HEK293 (cell line): Measurements from ENCODE around the gene NAPB.

Experiments used
- BCL11B ChIP-seq: fragments of 450-650 bp; formaldehyde crosslinking; IDR thresholded peaks from 2 replicates; pipeline ENCODE4 v1.5.1; 2016; ENCODE audit warnings: low read depth, missing biosample characterization, missing genetic modification characterization
- ZNF529 ChIP-seq: fragments of 450-650 bp; formaldehyde crosslinking; IDR thresholded peaks from 2 replicates; pipeline ENCODE4 v1.5.1; 2017; ENCODE audit warnings: missing genetic modification characterization, missing biosample characterization; ENCODE audit not compliant: insufficient replicate concordance
- ZNF785 ChIP-seq: fragments of 450-650 bp; formaldehyde crosslinking; IDR thresholded peaks from 2 replicates; pipeline ENCODE4 v1.5.1; 2016; ENCODE audit warnings: missing biosample characterization, missing genetic modification characterization
- ZSCAN30 ChIP-seq: fragments of 450-650 bp; IDR thresholded peaks from 2 replicates; pipeline ENCODE4 v1.5.1; 2018; ENCODE audit warnings: missing biosample characterization, mild to moderate bottlenecking, missing genetic modification characterization, moderate library complexity
- TF ChIP-seq, protein P1 (sequence below): fragments of 450-650 bp; formaldehyde crosslinking; IDR thresholded peaks from 2 replicates; pipeline ENCODE4 v1.5.1; 2016; ENCODE audit warnings: missing biosample characterization, missing genetic modification characterization
- TF ChIP-seq, protein P2 (sequence below): fragments of 450-650 bp; formaldehyde crosslinking; IDR thresholded peaks from 2 replicates; pipeline ENCODE4 v1.5.1; 2016; ENCODE audit warnings: missing biosample characterization, missing genetic modification characterization
- TF ChIP-seq, protein P3 (sequence below): fragments of 450-650 bp; formaldehyde crosslinking; conservative IDR thresholded peaks from 2 replicates; pipeline ENCODE4 v1.5.1; 2016; ENCODE audit warnings: low read depth, missing biosample characterization, missing genetic modification characterization
- TF ChIP-seq, protein P4 (sequence below): fragments of 450-650 bp; formaldehyde crosslinking; IDR thresholded peaks from 2 replicates; pipeline ENCODE4 v1.5.1; 2016; ENCODE audit warnings: missing biosample characterization, missing genetic modification characterization
- TF ChIP-seq, protein P5 (sequence below): fragments of 450-650 bp; formaldehyde crosslinking; IDR thresholded peaks from 2 replicates; pipeline ENCODE4 v1.5.1; 2016; ENCODE audit warnings: missing biosample characterization, missing genetic modification characterization

NAPB gene

DNA sequence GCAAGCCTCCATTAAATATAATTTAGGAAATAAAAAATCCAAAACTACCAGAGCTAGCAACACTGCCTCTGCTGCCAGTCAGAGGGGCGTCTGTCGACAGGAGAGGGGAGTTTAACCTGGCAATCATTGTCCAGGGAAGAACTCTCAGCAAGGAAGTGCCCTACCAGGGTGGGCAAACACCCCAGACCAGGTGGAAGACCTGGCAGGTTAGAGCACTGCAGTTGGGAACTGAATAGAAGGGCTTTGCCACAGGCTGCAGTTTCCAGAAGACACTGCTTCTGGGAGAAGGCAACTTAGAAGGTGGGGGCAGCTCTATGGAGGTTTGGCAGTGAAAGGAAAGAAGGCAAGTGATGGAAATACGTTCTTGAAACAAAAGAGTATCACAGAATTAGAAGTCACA is 11.5 kb downstream of the NAPB start (continued):
- TF ChIP-seq, protein P1, sequence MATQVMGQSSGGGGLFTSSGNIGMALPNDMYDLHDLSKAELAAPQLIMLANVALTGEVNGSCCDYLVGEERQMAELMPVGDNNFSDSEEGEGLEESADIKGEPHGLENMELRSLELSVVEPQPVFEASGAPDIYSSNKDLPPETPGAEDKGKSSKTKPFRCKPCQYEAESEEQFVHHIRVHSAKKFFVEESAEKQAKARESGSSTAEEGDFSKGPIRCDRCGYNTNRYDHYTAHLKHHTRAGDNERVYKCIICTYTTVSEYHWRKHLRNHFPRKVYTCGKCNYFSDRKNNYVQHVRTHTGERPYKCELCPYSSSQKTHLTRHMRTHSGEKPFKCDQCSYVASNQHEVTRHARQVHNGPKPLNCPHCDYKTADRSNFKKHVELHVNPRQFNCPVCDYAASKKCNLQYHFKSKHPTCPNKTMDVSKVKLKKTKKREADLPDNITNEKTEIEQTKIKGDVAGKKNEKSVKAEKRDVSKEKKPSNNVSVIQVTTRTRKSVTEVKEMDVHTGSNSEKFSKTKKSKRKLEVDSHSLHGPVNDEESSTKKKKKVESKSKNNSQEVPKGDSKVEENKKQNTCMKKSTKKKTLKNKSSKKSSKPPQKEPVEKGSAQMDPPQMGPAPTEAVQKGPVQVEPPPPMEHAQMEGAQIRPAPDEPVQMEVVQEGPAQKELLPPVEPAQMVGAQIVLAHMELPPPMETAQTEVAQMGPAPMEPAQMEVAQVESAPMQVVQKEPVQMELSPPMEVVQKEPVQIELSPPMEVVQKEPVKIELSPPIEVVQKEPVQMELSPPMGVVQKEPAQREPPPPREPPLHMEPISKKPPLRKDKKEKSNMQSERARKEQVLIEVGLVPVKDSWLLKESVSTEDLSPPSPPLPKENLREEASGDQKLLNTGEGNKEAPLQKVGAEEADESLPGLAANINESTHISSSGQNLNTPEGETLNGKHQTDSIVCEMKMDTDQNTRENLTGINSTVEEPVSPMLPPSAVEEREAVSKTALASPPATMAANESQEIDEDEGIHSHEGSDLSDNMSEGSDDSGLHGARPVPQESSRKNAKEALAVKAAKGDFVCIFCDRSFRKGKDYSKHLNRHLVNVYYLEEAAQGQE = no peak
- TF ChIP-seq, protein P2, sequence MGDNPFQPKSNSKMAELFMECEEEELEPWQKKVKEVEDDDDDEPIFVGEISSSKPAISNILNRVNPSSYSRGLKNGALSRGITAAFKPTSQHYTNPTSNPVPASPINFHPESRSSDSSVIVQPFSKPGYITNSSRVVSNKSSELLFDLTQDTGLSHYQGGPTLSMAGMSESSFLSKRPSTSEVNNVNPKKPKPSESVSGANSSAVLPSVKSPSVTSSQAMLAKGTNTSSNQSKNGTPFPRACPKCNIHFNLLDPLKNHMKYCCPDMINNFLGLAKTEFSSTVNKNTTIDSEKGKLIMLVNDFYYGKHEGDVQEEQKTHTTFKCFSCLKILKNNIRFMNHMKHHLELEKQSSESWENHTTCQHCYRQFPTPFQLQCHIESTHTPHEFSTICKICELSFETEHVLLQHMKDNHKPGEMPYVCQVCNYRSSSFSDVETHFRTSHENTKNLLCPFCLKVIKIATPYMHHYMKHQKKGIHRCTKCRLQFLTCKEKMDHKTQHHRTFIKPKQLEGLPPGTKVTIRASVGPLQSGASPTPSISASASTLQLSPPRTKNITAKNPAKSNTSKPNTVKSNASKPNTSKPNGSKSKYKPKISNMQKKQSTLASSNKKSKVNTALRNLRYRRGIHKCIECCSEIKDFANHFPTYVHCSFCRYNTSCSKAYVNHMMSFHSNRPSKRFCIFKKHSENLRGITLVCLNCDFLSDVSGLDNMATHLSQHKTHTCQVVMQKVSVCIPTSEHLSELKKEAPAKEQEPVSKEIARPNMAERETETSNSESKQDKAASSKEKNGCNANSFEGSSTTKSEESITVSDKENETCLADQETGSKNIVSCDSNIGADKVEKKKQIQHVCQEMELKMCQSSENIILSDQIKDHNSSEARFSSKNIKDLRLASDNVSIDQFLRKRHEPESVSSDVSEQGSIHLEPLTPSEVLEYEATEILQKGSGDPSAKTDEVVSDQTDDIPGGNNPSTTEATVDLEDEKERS = no peak
- no peak for TF ChIP-seq ZNF529 (tag by site-specific recombination)
- TF ChIP-seq ZNF785 (tag by site-specific recombination) = no peak
- TF ChIP-seq, protein P3, sequence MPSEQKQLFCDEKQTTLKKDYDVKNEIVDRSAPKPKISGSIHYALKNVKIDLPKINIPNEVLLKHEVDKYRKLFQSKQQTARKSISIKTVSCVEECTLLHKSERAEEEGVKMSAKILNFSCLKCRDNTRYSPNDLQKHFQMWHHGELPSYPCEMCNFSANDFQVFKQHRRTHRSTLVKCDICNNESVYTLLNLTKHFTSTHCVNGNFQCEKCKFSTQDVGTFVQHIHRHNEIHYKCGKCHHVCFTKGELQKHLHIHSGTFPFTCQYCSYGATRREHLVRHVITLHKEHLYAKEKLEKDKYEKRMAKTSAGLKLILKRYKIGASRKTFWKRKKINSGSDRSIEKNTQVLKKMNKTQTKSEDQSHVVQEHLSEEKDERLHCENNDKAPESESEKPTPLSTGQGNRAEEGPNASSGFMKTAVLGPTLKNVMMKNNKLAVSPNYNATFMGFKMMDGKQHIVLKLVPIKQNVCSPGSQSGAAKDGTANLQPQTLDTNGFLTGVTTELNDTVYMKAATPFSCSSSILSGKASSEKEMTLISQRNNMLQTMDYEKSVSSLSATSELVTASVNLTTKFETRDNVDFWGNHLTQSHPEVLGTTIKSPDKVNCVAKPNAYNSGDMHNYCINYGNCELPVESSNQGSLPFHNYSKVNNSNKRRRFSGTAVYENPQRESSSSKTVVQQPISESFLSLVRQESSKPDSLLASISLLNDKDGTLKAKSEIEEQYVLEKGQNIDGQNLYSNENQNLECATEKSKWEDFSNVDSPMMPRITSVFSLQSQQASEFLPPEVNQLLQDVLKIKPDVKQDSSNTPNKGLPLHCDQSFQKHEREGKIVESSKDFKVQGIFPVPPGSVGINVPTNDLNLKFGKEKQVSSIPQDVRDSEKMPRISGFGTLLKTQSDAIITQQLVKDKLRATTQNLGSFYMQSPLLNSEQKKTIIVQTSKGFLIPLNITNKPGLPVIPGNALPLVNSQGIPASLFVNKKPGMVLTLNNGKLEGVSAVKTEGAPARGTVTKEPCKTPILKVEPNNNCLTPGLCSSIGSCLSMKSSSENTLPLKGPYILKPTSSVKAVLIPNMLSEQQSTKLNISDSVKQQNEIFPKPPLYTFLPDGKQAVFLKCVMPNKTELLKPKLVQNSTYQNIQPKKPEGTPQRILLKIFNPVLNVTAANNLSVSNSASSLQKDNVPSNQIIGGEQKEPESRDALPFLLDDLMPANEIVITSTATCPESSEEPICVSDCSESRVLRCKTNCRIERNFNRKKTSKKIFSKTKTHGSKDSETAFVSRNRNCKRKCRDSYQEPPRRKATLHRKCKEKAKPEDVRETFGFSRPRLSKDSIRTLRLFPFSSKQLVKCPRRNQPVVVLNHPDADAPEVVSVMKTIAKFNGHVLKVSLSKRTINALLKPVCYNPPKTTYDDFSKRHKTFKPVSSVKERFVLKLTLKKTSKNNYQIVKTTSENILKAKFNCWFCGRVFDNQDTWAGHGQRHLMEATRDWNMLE (tag by site-specific recombination) = no peak
- TF ChIP-seq, protein P4, sequence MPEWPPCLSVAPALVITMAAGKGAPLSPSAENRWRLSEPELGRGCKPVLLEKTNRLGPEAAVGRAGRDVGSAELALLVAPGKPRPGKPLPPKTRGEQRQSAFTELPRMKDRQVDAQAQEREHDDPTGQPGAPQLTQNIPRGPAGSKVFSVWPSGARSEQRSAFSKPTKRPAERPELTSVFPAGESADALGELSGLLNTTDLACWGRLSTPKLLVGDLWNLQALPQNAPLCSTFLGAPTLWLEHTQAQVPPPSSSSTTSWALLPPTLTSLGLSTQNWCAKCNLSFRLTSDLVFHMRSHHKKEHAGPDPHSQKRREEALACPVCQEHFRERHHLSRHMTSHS (tag by site-specific recombination) = no peak
- TF ChIP-seq ZSCAN30 (tag by site-specific recombination) = no peak
- no peak for TF ChIP-seq BCL11B (tag by site-specific recombination)
- TF ChIP-seq, protein P5, sequence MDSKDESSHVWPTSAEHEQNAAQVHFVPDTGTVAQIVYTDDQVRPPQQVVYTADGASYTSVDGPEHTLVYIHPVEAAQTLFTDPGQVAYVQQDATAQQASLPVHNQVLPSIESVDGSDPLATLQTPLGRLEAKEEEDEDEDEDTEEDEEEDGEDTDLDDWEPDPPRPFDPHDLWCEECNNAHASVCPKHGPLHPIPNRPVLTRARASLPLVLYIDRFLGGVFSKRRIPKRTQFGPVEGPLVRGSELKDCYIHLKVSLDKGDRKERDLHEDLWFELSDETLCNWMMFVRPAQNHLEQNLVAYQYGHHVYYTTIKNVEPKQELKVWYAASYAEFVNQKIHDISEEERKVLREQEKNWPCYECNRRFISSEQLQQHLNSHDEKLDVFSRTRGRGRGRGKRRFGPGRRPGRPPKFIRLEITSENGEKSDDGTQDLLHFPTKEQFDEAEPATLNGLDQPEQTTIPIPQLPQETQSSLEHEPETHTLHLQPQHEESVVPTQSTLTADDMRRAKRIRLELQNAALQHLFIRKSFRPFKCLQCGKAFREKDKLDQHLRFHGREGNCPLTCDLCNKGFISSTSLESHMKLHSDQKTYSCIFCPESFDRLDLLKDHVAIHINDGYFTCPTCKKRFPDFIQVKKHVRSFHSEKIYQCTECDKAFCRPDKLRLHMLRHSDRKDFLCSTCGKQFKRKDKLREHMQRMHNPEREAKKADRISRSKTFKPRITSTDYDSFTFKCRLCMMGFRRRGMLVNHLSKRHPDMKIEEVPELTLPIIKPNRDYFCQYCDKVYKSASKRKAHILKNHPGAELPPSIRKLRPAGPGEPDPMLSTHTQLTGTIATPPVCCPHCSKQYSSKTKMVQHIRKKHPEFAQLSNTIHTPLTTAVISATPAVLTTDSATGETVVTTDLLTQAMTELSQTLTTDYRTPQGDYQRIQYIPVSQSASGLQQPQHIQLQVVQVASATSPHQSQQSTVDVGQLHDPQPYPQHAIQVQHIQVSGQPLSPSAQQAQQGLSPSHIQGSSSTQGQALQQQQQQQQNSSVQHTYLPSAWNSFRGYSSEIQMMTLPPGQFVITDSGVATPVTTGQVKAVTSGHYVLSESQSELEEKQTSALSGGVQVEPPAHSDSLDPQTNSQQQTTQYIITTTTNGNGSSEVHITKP (tag by site-specific recombination) = no peak
